GM12891 (cell line): ENCODE results near the gene STK26.

ENCODE experiments used
- PAX5 ChIP-seq: IDR thresholded peaks from 2 replicates; pipeline ENCODE4 v1.6.1; 2011; ENCODE audit warnings: low read length, moderate library complexity, mild to moderate bottlenecking; ENCODE audit not compliant: insufficient read depth, severe bottlenecking
- POLR2A ChIP-seq: IDR thresholded peaks from 2 replicates; pipeline ENCODE4 v1.6.1; 2011; ENCODE audit warnings: low read depth, low read length, control low read depth
- POLR2AphosphoS5 ChIP-seq: IDR thresholded peaks from 2 replicates; pipeline ENCODE4 v1.6.1; 2011; ENCODE audit warnings: low read depth, low read length, control low read depth
- POU2F2 ChIP-seq: IDR thresholded peaks from 2 replicates; pipeline ENCODE4 v1.6.1; 2011; ENCODE audit warnings: low read depth, mild to moderate bottlenecking, control low read depth, low read length, moderate library complexity
- SPI1 ChIP-seq: IDR thresholded peaks from 2 replicates; pipeline ENCODE4 v1.6.1; 2011; ENCODE audit warnings: low read depth, low read length, control low read depth
- TAF1 ChIP-seq: IDR thresholded peaks from 2 replicates; pipeline ENCODE4 v1.6.1; 2011; ENCODE audit warnings: low read depth, low read length, control low read depth

DNA sequence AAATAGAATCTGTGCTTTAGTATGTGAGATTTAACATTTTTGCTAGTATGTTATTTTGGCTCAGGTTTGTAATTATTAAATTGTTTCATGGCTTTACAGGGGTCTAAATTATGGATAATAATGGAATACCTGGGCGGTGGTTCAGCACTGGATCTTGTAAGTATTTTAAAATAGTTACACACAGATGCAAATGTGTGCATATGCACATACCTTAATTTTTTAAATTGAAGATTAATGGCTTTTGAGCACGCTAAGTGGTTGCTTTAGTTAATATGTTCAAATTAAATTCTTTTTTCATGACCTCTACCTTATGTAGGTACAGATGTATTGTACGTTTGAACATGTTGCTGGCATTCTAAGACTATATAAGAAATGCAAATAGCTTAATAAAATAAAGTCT is 40.2 kb downstream of the STK26 start:
- TF ChIP-seq POU2F2, result no peak
- no peak for TF ChIP-seq POLR2AphosphoS5
- TF ChIP-seq POLR2A, result no peak
- TF ChIP-seq PAX5, result no peak
- TF ChIP-seq SPI1, result no peak
- TF ChIP-seq TAF1, result no peak
